K562 (cell line): ENCODE data around the gene FAM167B. TPM values are rescaled to one million over a fixed set of nuclear protein-coding genes. Genes with fewer than 3 reads are reported as not detected.

Experiments
- ARID1B ChIP-seq: fragments of 450-650 bp; IDR thresholded peaks from 2 replicates; pipeline ENCODE4 v1.6.1; 2016; ENCODE audit warnings: antibody characterized with exemption, mild to moderate bottlenecking, inconsistent platforms
- ATF3 ChIP-seq, 2 experiments: fragments of 450-650 bp in 1 of 2; sonication (generic) in 1 of 2; formaldehyde crosslinking in 1 of 2; IDR thresholded peaks in 1 of 2; conservative IDR thresholded peaks in 1 of 2; 2 replicates each; pipeline versions ENCODE4 v1.6.1 to v1.8.1; 2016 to 2023; ENCODE audit warnings: mild to moderate bottlenecking in 2 of 2, moderate library complexity in 2 of 2, inconsistent platforms in 1 of 2, missing genetic modification reagents in 1 of 2
- BRF1 ChIP-seq: IDR thresholded peaks from 3 replicates; pipeline ENCODE4 v1.6.1; 2011; ENCODE audit warnings: borderline replicate concordance, mild to moderate bottlenecking; ENCODE audit not compliant: insufficient read length; ENCODE audit errors: extremely low read depth
- CC2D1A ChIP-seq: fragments of 450-650 bp; IDR thresholded peaks from 2 replicates; pipeline ENCODE4 v1.6.1; 2017; ENCODE audit warnings: mild to moderate bottlenecking
- CCAR2 ChIP-seq: fragments of 200-400 bp; formaldehyde crosslinking; IDR thresholded peaks from 2 replicates; pipeline ENCODE4 v1.6.1; 2017; ENCODE audit warnings: mild to moderate bottlenecking, low read depth, low read length
- CREB3 ChIP-seq: fragments of 450-650 bp; conservative IDR thresholded peaks from 2 replicates; pipeline ENCODE4 v1.6.1; 2016; ENCODE audit warnings: missing genetic modification characterization, low read depth, mild to moderate bottlenecking, missing compliant biosample characterization, moderate library complexity
- E2F1 ChIP-seq: sonication (generic); formaldehyde crosslinking; IDR thresholded peaks from 2 replicates; pipeline ENCODE4 v1.8.1; 2023; ENCODE audit warnings: mild to moderate bottlenecking, missing genetic modification reagents, moderate library complexity
- EP400 ChIP-seq: fragments of 450-650 bp; IDR thresholded peaks from 2 replicates; pipeline ENCODE4 v1.6.1; 2017; ENCODE audit warnings: antibody characterized with exemption, mild to moderate bottlenecking, moderate library complexity
- ETV1 ChIP-seq: fragments of 450-650 bp; conservative IDR thresholded peaks from 2 replicates; pipeline ENCODE4 v1.6.1; 2016; ENCODE audit warnings: missing genetic modification characterization, control low read depth, low read depth, missing compliant biosample characterization
- ETV5 ChIP-seq: sonication (generic); formaldehyde crosslinking; IDR thresholded peaks from 2 replicates; pipeline ENCODE4 v1.4.0; 2020; ENCODE audit warnings: low read depth, mild to moderate bottlenecking, missing genetic modification reagents
- KLF10 ChIP-seq: fragments of 250-450 bp; sonication (Bioruptor Pico); IDR thresholded peaks from 2 replicates; pipeline ENCODE4 v1.6.1; 2021; ENCODE audit warnings: matching md5 sums
- NR0B1 ChIP-seq: fragments of 450-650 bp; IDR thresholded peaks from one replicate; pipeline ENCODE4 v1.6.1; 2018; ENCODE audit warnings: mild to moderate bottlenecking, moderate library complexity; ENCODE audit not compliant: partially characterized antibody
- PTBP1 ChIP-seq: fragments of 200-400 bp; formaldehyde crosslinking; IDR thresholded peaks from 2 replicates; pipeline ENCODE4 v1.6.1; 2017; ENCODE audit warnings: low read depth, low read length
- RBFOX2 ChIP-seq: fragments of 200-400 bp; formaldehyde crosslinking; IDR thresholded peaks from 2 replicates; pipeline ENCODE4 v1.6.1; 2017; ENCODE audit warnings: low read depth, mild to moderate bottlenecking, low read length, moderate library complexity
- SNAPC5 ChIP-seq: fragments of 250-450 bp; sonication (Bioruptor Pico); IDR thresholded peaks from 2 replicates; pipeline ENCODE4 v1.8.0; 2021; ENCODE audit warnings: moderate library complexity, mild to moderate bottlenecking, inconsistent platforms
- SRSF7 ChIP-seq: fragments of 200-400 bp; formaldehyde crosslinking; optimal IDR thresholded peaks from 2 replicates; pipeline ENCODE3; 2017; ENCODE audit warnings: mild to moderate bottlenecking, low read depth, low read length
- TCF3 ChIP-seq: sonication (generic); formaldehyde crosslinking; IDR thresholded peaks from 2 replicates; pipeline ENCODE4 v1.4.0; 2020; ENCODE audit warnings: mild to moderate bottlenecking, missing genetic modification reagents
- VEZF1 ChIP-seq: fragments of 200-800 bp; sonication (Bioruptor generic); IDR thresholded peaks from 2 replicates; pipeline ENCODE4 v1.6.1; 2017; ENCODE audit warnings: missing genetic modification characterization, missing compliant biosample characterization
- ZNF324 ChIP-seq: fragments of 250-450 bp; sonication (Bioruptor Pico); IDR thresholded peaks from 2 replicates; pipeline ENCODE4 v1.4.0; 2020; ENCODE audit warnings: mild to moderate bottlenecking
- ZNF584 ChIP-seq: fragments of 200-800 bp; sonication (Bioruptor generic); IDR thresholded peaks from 2 replicates; pipeline ENCODE4 v1.6.1; 2016; ENCODE audit warnings: low read depth, mild to moderate bottlenecking, missing genetic modification characterization, missing compliant biosample characterization
- ZNF699 ChIP-seq: fragments of 250-450 bp; sonication (Bioruptor Pico); IDR thresholded peaks from 2 replicates; pipeline ENCODE4 v1.8.0; 2021; ENCODE audit warnings: mild to moderate bottlenecking, moderate library complexity; ENCODE audit not compliant: insufficient replicate concordance
- polyA plus RNA-seq, 8 experiments: library from polyadenylated mRNA; depleted of rRNA in 4 of 8; stranded (reverse) in 5 of 8; unstranded in 3 of 8; fragments of >200 nt; fragmentation: Nextera tagmentation in 2 of 8; fragmentation: Illumina TruSeq in 1 of 8; extraction: Ambion mirVana in 2 of 8; extraction: Trizol in 1 of 8; gene quantifications; 2 replicates each; pipeline versions ENCODE4 v1.2.1 to v1.2.3, GENCODE V29; 2011 to 2014; ENCODE audit warnings: inconsistent platforms in 1 of 8, missing spikeins in 1 of 8
- total RNA-seq, 7 experiments: library from RNA; depleted of rRNA in 6 of 7; stranded (reverse); fragments of >200 nt in 6 of 7; fragmentation: Illumina TruSeq in 2 of 7; extraction: Trizol in 2 of 7; gene quantifications; 2 replicates each; pipeline versions ENCODE4 v1.2.1 to v1.2.3, GENCODE V29; 2011 to 2021; ENCODE audit warnings: low replicate concordance in 1 of 7

FAM167B gene
- total and polyA plus RNA-seq, 9 of the 15 experiments (the other 6 are each of a cell fraction or from before 2014, with no cell fraction given), result not detected

GRCh38 chr1:32221980-32222755 lies 24.9 kb upstream of the FAM167B start, which contains the start of the genes EIF3I and TMEM234 (continued):
- peak; percentile 37; the same call in 1 of the 2 replicates for TF ChIP-seq ATF3 (IDR thresholded peaks at IDR 0.05)
- no peak for TF ChIP-seq ATF3 (CRISPR knock-in tag; conservative IDR thresholded peaks at IDR 0.05)
- TF ChIP-seq KLF10, result no peak
- no peak for TF ChIP-seq SRSF7
- no peak for TF ChIP-seq TCF3 (CRISPR knock-in tag)
- TF ChIP-seq CREB3 (tag), result no peak
- TF ChIP-seq BRF1, result no peak
- TF ChIP-seq VEZF1 (CRISPR knock-in tag), result peak; percentile 84
- peak; percentile 93 for TF ChIP-seq ETV1
- peak; percentile 29; the same call in 1 of the 2 replicates for TF ChIP-seq ETV5 (CRISPR knock-in tag)
- no peak for TF ChIP-seq ZNF324 (CRISPR knock-in tag)
- peak; percentile 94 for TF ChIP-seq EP400
- 0 out of 2 replicates have a peak, but pooled peaks have one; percentile 69 for TF ChIP-seq E2F1
- TF ChIP-seq ZNF584 (CRISPR knock-in tag), result no peak
- 0 out of 2 replicates have a peak, but pooled peaks have one; percentile 26 for TF ChIP-seq ARID1B
- 0 out of 2 replicates have a peak, but pooled peaks have one; percentile 3 for TF ChIP-seq CC2D1A
- TF ChIP-seq CCAR2, result no peak
- no peak for TF ChIP-seq PTBP1
- TF ChIP-seq ZNF699 (CRISPR knock-in tag), result no peak
- TF ChIP-seq NR0B1, result no peak
- TF ChIP-seq SNAPC5 (CRISPR knock-in tag), result no peak
- TF ChIP-seq RBFOX2, result peak; percentile 94
